ENCODE results near the gene SPC25.
"Not testable (repeated sequence)": the region's sequence is repeated elsewhere in the genome, so short reads cannot be mapped to it uniquely, and the experiment has no call there.

The SPC25 gene

DNA sequence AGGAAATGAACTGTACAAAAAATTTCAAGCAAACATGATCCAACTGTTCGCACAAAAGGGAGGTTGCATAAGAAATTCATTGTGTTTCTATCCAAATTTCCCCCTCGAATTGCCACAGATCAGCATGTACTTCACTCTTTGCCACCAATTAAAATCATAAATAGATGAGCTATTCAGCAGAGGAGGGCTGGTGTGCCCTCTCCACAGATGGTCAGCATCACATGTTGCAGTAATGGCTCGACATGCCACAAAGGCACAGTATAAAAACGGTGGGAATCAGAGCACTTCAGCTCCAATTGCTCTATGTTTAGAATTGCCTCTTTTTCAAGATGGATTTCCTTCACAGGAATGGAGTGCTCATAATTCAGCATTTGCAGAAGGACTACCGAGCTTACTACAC, 10.8 kb upstream of the SPC25 start, which contains the start of gene G6PC2:
Gene G6PC2, plus strand, starts transcription at position 289 of the 400 bp plus-strand sequence. Its CDS starts 41 bp downstream, at position 330.
- no peak for DNase-seq

DNA sequence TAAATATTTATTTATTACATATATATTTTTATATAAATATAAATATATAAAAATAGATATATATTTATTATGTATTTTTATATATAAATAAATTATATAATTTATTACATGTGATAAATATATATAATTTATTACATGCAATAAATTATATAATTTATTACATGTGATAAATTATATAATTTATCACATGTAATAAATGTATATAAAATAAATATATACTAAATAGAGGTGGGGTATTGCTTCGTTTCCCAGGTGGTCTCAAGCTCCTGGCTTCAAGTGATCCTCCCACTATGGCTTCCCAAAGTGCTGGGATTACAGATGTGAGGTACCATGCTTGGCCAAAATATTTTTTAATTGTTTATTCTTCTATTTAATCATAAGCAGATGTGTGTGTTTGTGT, 7.2 kb upstream of the SPC25 start:
- no peak for DNase-seq

DNA sequence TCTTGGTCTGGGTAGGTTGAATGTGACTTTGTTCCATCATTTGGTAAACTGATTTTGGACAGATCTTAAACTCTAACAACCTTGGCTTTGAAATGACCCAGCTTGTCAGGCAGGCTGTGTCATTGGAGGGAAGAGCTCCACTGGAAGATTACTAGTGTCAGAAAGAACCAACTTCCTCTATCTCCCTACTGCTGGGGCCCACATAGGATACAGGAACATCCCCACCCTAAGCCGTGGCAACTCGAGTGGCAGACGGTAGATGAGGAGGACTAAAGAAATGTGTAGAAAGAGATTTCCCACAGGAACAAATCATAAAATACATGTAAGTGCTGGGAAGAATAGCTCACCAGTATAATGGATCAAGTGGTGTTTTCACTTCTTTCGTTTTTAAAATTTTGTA, 6.6 kb upstream of the SPC25 start:
- no peak for DNase-seq

DNA sequence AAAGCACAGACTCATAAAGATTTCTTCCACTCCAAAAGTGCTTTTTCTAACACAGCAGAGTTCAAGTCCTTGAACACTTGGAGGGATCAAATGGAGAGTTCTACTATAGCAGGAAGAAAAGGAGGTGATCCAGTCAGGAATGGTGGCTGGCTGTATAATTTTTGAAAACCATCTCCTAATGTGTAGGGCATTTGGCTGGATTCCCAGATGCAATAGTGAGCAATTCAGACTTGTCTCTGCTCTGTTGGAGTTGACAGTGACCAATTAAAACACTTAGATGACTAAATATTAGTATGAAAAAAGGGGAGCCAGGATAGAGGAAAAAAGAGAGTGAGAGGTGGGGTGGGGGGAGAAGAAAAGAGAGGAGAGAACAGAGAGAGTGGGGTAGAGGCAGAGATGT, 5.5 kb upstream of the SPC25 start:
- no peak for DNase-seq

DNA sequence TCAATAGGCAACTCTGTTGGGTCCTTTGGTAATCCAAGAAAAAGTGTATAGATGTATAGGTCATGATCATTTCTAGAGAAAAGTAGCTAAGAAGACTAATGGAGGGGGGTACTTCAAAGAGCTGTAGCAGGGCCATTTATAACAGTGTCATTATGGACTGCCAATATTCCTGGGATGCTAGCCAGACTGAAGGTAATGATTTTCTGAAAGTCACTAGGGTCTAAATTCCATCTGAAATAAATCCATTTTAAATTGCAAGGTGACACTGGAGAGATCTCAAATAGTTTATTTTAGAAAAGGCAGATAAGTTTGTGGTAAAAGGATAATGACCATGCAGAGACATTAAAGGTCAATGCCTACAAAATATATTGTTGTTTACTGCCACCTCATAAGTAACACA, 4.5 kb upstream of the SPC25 start:
- DNase-seq, result no peak

DNA sequence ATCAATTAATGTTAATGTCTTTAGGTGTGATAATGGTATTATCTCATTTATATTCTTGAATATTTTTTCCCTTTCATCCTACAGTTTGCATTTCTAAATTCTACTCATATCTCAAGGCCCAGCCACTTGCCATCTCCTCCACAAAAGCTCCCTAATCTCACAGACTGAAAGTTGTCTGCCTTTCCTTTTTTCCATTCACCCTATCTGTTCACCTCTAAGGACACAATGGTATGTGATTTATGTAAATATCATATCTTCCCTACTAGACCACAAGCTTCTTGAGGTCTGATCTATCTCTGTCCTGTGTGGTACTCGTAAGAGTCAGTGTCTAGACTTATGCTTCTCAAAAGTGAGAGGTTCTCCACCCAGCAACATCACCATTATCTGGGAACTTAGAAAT, 3.9 kb upstream of the SPC25 start:
- no peak for DNase-seq

DNA sequence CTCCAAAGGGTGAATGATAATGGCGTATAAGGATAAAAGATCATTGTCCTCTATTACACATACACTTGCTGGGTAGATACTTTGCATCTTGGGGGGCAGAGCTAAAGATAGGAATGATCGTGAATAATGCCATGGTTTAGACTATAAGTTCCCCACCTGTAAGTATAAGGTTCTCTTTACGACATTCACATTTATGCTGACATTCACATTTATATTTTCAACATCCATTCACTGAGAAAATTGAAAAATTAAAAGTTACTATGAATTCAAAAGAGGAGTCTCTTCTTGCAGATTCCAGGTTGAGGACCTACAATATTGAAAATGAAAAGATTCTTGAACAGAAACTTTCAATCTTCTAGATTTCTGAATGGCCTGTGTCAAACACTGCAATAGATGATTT, 2.1 kb upstream of the SPC25 start:
- no peak for DNase-seq

DNA sequence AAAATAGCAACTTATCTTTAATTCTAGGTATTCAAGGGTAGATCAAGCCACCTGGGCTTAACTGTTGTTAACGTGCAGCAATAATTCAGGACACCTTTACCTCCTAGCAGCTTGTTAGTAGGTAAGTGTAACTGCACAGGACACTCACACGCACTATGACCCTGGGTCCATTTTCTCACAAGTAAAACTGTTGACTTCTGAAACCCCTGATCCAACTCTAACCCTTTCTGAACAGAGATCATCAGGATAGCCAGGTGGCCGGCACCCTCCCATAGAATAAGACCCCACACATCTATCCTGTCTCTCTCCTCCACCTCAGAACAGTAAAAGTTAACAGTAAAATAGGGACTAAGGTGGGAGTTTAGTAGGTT, 610 bp downstream of the SPC25 start:
- no peak for DNase-seq

DNA sequence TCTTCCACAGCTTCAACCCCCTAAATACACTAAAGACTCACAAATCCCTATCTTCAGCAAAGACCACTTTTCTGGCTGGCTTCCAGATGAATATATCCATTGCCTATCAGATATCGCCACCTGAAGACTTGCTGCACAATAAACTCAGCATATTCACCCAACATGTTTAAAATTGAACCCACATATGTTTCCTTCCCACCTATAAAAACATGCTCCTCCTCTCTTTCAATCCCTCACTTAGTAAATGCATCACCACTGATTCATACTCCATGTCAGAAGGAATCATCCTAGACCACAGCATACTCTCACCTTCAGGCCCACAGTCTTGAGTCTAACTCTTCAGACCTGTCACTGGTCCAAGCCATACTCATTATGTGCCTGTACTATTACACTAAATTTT, 5.3 kb downstream of the SPC25 start:
- no peak for DNase-seq

DNA sequence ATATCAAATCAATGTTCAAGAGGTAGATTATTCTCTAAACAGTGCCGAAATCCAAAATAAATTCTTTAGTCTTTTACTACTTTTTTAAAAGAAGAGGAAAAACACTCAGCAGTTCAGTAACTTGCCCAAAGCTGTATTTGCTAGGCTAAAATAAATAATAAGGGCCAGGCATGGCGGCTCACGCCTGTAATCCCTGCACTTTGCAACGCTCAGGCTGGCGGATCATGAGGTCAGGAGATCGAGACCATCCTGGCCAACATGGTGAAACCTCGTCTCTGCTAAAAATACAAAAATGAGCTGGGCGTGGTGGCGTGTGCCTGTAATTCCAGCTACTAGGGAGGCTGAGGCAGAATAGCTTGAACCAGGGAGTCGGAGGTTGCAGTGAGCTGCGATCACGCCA, 8.1 kb downstream of the SPC25 start:
- not testable (repeated sequence) for DNase-seq

DNA sequence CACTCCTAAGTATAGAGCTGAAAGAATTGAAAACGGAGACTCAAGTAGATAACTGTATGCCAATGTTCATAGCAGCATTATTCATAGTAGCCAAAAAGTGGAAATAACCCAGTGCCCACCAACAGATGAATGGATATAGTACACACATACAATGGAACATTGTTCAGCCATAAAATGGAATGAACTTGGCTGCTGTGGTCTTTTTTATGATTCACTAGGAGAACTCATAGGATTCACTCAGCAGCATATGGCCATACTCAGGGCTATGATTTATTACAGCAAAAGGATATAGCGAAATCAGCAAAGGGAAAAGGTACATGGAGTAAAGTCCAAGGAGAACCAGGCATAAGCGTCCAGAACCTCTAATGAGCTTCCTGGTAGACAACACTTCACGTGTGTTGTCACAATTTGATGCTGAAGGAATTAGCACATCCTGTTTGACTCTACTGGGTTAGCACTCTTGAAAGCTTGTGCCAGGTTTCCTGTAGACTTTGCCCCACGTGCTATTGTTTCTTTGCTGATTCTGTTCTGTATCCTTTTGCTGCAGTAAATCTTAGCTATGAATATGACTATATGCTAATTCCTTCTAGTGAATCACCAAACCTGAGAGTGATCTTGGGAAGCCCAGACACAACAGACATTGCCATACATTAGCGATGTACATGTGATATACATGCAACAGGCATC, 15.7 kb downstream of the SPC25 start:
- no peak for DNase-seq

DNA sequence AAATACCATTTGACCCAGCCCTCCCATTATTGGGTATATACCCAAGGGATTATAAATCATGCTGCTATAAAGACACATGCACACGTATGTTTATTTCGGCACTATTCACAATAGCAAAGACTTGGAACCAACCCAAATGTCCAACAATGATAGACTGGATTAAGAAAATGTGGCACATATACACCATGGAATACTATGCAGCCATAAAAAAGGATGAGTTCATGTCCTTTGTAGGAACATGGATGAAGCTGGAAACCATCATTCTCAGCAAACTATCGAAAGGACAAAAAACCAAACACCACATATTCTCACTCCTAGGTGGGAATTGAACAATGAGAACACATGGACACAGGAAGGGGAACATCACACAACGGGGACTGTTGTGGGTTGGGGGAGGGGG, 19.4 kb downstream of the SPC25 start:
- not testable (repeated sequence) for DNase-seq

DNA sequence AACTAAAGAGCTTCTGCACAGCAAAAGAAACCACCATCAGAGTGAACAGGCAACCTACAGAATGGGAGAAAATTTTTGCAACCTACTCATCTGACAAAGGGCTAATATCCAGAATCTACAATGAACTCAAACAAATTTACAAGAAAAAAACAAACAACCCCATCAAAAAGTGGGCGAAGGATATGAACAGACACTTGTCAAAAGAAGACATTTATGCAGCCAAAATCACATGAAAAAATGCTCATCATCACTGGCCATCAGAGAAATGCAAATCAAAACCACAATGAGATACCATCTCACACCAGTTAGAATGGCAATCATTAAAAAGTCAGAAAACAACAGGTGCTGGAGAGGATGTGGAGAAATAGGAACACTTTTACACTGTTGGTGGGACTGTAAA, 19.9 kb downstream of the SPC25 start:
- not testable (repeated sequence) for DNase-seq

DNA sequence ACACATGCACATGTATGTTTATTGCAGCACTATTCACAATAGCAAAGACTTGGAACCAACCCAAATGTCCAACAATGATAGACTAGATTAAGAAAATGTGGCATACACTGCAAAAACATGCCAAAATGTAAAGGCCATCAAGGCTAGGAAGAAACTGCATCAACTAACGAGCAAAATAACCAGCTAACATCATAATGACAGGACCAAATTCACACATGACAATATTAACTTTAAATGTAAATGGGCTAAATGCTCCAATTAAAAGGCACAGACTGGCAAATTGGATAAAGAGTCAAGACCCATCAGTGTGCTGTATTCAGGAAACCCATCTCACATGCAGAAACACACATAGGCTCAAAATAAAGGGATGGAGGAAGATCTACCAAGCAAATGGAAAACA, 23.1 kb downstream of the SPC25 start:
- not testable (repeated sequence) for DNase-seq

DNA sequence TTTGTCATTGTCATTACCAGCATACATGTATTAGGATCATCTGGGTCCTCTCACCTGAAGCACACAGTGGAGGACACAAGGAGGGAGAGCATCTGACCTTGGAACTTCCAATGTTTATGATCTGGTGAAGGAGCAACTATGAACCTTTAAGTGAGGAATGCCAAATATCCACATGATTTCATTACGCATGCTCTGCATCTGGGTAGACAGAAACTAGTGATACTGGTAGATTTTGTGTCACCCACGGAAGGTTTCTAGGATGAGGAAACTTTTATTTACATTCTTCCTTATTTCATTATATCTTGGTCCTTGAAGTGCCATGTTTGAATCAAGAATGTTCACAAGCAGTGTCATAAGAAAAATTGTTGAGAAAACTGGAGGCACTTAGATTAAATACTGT, 32.1 kb downstream of the SPC25 start:
- DNase-seq, result no peak

DNA sequence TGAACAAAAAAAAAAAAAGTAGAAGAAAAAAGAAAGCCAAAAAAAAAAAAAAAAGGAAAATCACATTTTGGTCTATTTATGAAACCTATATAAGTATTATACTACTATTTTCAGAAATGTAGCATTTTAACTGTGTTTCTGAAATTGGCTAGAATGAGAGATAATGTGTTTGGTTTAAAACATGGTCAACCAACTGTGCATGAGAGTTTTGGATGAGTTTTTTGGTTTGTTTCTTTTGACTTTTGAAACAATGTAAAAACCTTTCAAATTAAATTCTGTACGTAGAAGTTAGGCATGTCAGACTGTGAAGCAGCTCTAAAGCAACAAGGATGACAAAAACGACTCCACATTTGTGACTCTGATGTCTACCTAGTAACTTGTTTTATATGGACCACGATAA, 34.6 kb downstream of the SPC25 start:
- DNase-seq, result no peak

DNA sequence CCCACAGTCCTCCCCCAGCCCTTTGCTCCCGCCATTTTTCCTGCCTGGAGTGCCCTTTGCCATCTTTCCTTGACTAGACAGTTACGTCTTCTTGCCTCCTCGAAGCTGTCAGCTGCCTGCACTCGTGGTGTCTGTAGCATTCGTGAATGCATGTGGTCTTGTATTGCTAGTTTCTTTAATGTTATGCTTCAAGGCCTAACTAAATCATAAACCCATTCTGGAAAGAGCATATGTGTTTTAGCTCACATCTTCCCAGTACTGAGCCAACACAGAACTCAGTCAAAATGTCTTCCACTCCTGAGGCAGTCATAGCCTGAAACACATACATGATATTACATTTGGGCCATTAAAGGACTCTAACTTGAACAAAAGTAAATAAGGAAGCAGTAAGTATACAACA, 35.6 kb downstream of the SPC25 start:
- no peak for DNase-seq

DNA sequence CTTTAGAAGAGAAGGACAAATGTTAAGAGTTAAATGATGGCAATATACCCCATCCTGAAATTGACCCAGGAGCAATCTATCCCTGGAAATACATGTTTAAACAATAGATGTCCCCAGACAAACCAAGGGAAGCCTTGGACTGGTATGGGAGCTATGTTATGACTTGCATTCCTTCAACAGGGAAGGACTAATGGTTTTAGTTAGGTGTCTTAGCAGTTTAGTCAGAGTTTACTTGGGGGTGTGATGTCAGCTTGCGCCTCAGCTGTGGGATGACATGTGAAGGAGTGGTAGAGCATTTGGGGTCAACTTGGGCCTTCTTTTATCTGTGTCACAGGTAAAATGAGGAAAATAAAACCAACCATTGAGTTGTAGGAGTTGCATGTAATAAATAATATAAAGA, 36.8 kb downstream of the SPC25 start:
- DNase-seq, result no peak

DNA sequence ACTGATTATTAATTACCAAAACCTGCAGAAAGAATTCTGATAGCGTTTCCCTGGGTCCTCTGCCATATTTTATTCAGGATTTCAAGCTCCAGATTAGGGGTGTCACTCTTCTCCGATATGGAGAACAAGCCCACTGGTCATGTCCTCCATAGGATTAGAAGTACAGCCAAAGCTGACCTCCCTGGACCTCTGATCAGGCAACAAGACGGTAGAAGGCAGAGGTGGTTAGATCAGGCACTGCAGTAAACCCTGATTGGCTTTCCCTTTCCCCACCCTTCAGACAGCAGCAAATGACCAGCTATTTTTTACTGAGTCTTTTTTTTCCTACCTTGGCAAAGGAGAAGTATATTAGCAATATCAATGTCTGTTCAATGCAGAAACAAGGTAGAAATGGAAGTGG, 37.7 kb downstream of the SPC25 start:
- DNase-seq, result no peak

DNA sequence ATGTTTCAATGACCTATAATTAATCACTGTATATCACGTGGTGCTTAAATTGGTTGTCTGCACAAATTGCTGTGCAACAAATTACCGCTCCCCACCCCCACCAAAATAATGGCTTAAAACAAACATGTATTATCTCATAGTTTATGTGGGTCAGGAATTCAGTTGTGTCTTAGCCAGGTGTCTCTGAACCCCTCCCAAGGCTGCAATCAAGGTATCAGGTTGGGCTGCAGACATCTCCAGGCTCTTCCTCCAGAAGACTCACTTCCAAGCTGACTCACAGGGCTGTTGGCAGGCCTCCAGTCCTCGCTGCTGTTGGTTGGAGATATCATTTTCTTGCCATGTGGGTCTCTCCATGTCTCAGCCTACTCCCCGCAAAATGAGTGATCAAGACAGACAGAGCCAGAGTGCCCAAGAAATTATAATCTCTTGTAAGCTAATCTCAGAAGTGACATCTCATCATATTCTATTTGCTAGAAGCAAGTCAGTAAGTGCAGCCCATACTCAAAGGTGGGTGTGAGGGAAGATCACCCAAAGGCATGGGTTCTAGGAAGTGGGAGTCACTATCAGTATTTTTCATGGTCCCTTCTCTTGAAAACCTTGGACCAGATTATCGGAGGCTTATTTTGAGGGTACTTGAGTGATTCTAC, 38.4 kb downstream of the SPC25 start:
- no peak for DNase-seq

DNA sequence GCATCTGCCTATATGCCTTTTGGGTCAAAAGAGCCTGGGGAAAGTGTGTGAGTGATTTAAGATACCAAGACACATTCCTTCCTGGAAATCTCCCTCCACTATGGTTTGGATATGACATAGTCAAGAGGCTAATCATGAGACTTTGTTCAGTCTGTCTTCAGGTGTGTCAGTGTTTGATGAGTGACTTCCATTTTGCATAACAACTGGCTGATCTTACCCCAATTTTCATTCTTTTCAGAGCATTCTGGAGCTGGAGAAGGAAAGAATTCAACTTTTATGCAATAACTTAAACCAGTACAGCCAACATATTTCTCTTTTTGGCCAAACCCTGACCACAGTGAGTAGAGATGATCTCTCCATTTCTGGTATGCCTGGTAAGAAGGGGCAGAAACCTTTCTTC, 39.4 kb downstream of the SPC25 start:
- DNase-seq, result no peak

DNA sequence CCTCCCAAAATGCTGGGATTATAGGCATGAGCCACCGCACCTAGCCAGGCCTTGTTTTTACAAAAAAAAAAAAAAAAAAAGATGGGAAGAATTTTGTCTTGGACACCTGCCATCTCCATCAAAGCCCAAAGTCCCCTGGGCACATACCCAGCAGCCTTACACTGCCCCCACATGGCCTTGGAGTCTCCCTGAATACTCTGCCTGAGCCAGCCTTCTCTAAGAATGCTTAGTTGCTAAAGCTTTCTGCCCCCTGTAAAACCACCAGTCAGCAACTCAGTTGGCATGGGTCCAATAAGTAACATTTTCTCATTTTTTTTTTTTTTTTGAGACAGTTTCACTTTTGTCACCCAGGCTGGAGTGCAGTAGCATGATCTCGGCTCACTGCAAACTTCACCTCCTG, 40.6 kb downstream of the SPC25 start:
- no peak for DNase-seq

DNA sequence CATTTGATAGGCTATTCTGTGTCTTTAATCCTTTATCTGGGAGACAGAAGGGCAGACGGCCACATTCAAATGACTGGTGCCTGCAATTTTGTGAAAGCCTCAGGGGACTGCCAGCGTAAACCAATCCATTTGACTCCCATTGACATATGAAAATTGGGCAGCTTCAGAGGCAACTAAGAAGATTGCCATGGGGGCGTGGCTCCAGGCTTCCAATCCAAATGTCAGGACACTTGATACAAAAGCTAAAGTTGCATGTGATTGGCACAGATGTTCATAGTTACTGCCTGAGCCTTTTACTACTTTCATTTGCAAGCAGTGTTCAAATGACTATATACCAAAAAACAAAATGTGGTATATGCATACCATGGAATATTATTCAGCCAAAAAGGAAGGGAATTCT, 42.0 kb downstream of the SPC25 start:
- DNase-seq, result no peak

DNA sequence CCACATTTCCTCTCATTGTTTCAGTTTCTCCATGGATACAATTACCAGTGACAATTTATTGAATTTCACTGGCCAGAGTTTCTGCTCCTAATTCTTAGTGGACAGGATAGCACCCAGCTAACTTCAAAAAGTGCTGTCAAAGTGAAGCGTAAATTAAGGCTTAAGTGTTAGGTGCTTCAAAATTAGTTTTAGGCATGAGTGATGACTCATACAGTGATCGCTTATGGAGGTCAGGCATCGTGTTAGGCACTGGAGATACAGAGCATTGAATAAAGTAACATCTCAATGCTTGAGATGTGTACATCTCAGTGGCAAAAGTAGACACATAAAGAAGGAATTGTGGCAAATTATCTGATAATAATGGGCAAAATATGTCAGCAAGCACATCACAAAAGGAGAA, 47.0 kb downstream of the SPC25 start:
- DNase-seq, result no peak

DNA sequence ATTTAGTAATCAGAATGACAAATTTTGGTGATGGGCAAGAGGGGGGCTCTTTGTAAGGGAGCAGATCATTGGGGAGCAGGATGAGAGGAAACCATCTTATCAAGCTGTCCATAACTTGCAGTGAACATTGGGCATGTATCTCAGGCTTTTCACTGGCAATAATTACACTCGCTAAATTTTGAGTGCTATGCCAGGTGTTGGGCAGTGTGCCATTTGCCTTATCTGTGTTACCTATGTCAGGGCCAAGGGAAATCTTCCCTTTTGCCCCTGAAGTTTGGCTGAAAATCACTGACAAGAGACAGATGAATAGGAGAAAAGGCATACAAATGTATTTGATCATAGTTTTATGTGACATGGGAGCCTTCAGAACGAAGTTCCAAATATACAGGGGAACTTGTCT, 48.8 kb downstream of the SPC25 start:
- DNase-seq, result no peak

All from right forelimb (tissue), 1 donor.